GM19351 (cell line): ENCODE measurements around the gene LAMTOR3.
A peak's percentile ranks its signal among the peaks of the same experiment; 100 is the strongest.

ENCODE experiments used
- ATAC-seq: cut with Tn5 transposase; IDR thresholded peaks from one replicate; pipeline ENCODE4 v1.9.1; 2021; ENCODE audit warnings: mild to moderate bottlenecking, moderate library complexity; ENCODE audit not compliant: unreplicated experiment

The LAMTOR3 gene, protein sequence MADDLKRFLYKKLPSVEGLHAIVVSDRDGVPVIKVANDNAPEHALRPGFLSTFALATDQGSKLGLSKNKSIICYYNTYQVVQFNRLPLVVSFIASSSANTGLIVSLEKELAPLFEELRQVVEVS

DNA sequence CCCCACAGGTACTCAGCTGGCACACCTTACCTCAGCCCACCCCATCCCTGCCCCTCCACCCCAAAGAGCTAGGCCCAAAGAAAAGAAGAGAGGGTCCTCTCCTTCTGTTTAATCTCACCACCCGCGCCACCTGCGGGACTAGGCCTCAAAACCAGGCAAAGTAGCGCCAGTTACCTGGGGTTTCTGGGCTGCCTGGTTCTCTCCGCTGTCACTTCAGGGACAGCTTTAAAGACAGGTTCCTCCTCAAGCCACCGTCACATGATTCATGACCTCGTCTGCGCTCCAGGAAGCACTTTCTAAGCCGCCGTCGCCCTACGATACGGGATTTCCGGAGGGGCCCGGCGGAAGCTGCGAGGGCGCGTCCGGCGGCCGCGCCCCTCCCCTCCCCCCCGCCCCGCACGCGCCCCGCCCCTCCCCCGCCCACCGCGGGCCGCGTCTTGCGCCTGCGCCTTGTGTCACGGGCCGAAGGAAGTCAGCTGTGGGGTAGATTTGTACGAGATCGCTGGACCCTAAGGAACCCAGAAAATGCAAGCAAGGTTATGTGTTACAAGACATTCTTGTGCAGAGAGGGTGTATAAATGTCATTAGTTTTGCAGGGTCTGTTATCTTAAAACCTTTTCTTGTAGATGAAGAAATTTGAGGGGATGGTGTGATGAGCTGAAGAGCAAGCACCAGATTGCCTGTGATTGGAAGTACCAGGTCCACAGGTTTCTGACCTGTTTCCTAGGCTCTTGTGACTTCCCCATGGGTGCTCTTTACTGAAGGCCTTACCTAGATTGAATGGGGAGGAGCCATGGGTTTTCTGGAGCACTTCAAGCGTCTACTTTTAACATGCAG, at the start of gene LAMTOR3:
LAMTOR3 (minus strand) TSS at position 267 of the 837 bp plus-strand sequence. CDS start 464 bp downstream, outside the sequence.
- peak; percentile 99 for ATAC-seq

DNA sequence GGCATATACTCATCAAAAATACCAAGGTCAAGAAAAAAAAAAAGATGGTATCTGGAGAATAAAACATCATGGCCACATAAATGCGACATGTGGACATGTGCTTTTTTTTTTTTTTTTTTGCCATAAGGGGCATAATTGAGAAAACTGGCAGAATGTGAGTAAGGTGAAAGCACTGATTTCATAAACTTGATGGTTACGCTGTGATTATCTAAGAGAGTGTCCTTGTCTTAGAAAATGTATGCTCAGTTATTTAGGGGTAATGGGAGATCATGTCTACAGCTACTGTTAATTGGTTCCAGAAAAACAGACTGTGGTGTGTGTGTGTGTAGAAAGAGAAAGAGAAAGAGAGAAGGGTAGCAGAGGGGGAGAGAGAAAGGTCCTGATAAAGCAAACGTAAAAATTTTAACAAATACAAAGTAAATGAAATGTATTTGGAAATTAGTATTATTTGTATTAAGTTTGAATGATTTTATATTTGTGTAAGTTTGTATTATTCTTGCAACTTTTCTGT, 44.1 kb upstream of the LAMTOR3 start:
- no peak for ATAC-seq

DNA sequence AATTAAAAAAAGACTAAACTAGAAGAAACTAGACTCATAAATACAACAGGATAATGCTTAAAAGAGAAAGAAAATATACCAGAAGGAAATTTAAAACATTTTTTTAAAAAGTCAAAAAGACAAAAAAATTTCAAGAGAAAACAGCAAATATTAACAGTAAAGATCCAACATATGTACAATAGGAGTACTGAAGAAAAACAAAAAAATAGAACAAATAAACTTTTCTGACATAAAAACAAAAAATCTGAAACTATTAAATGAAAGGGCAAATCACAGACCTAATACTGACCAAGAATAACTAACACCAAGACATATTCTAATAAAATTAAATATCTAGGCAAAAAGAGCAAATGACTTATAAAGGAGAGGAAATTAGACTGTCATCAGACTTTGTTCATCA, 40.7 kb upstream of the LAMTOR3 start:
- ATAC-seq: no peak

GRCh38 chr4:99927566-99927965, 33.3 kb upstream of the LAMTOR3 start:
- no peak for ATAC-seq

GRCh38 chr4:99921174-99921573, 26.9 kb upstream of the LAMTOR3 start:
- ATAC-seq: no peak

DNA sequence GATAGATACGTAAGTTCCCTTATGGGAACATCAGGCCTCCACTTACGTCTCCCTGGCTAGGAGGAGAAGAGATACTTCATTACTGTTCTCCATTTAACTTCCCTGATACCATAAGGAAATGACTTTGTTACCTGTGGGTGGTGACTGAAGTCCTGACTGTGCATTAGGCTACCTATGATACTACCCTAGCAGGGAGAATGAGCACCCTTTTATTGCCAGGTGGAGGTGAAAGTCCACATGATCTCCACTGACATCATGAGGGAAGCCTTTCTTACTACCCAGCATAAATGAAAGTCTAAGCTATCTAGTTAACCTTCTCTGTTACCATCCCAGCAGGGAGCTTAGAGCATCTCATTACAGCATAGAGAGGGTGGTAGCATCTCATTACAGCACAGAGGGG, 24.4 kb upstream of the LAMTOR3 start:
- ATAC-seq: no peak

- ATAC-seq: no peak
Measured at GRCh38 chr4:99917575-99917974, 23.3 kb upstream of the LAMTOR3 start.

GRCh38 chr4:99915449-99915848, 21.2 kb upstream of the LAMTOR3 start:
- no peak for ATAC-seq

GRCh38 chr4:99894998-99895397, 771 bp upstream of the LAMTOR3 start:
- ATAC-seq: no peak

- ATAC-seq: no peak
Measured at GRCh38 chr4:99893839-99894160, 427 bp downstream of the LAMTOR3 start.

- ATAC-seq: no peak
Measured at GRCh38 chr4:99893029-99893428, 1.2 kb downstream of the LAMTOR3 start.

DNA sequence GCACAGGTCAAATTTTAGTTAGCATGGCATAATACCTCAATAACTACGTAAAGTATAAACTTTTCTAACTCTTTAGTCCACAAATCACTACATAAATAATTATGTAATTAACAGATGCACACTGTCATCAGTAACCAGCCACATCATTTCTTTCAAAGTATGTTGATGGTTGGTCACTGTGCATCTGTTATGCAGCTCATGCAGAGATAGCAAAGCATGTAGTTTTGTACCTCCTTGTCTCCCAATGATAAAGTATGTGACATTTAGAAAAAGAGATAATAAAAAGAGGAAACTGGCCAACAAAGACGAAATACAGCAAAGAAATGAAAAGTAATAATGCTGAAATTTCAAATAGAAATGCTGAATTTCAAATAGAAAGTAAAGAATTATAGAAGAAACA, 2.9 kb downstream of the LAMTOR3 start:
- no peak for ATAC-seq

DNA sequence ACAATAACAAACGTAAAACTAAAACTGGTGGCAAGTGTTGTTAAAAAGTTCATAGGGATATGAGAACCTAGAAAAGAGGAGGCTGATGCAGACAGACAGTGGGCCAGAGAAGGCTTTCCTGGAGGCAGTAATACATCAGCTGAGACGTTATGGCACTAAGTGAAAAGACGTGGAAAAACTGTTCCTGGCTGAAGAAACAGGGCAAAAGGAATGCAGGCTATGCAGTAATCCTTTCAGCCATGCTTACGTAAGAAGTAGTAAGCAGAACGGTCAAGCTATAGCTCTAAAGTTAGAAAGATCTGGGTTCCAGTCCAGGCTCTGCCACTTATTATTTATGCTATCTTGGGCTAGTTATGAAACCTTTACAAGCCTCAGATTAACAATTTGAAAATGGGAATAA, 6.4 kb downstream of the LAMTOR3 start:
- no peak for ATAC-seq

GRCh38 chr4:99886146-99886545, 8.1 kb downstream of the LAMTOR3 start:
- ATAC-seq: no peak

DNA sequence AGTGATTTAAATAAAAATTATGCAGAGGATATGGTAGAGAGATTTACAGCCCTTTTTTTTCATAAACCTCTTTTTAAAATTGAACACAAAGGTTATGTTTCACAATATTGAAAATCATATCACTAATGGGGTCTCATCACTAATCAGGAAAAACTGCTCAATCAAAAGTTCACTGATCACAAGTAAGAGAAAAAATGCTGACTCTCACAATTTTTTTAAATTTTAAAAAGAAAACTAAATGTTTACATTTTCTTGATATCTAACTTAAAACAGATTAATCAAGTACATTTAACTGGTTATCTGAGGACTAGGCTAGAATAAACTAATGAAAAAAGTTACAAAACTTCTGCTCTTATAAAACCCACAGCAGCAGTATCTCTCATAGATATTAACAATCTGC, 8.5 kb downstream of the LAMTOR3 start:
- no peak for ATAC-seq

DNA sequence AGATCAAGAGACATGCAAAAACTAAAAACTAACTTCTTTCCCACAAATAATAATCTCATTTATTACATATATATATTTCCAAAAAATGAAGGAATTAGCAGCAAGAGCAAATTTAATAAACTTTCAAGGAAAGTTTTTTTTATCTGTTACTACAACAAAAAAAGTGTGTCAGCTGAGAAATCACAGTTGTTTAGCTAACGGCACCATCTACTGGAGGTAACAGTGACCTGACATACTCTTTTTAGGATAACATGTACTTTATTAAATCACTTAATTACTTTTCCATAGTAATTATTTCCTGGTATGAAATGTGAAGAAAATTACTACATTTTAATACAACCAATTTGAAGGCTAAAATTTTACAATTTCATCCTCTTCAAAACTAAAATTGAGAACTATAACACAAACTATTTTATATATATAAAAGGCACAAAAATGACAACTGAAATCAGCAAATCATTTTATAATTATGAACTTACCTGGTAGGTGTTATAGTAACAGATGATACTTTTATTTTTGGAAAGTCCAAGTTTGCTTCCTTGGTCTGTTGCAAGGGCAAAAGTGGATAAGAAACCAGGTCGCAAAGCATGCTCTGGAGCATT, 9.1 kb downstream of the LAMTOR3 start:
- ATAC-seq: peak; percentile 64

DNA sequence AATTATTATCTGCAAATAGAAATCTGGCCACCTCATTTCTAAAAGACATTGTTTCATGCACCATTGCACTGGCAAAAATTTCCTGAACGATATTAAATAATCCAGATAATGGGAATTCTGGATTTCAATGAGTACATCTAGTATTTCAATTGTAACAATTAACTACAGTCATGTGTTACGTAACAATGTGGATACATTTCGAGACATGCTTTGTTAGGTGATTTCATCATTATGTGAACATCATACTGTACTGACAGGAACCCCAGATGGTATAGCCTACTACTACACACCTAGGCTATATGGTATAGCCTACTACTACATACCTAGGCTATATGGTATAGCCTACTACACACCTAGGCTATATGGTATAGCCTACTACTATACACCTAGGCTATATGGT, 14.8 kb downstream of the LAMTOR3 start:
- no peak for ATAC-seq

- ATAC-seq: no peak
Measured at GRCh38 chr4:99878604-99879003, 15.6 kb downstream of the LAMTOR3 start.

GRCh38 chr4:99876946-99877345, 17.3 kb downstream of the LAMTOR3 start:
- ATAC-seq: no peak

GRCh38 chr4:99875071-99875470, 19.2 kb downstream of the LAMTOR3 start:
- no peak for ATAC-seq

GRCh38 chr4:99872570-99872969, 21.7 kb downstream of the LAMTOR3 start:
- no peak for ATAC-seq

DNA sequence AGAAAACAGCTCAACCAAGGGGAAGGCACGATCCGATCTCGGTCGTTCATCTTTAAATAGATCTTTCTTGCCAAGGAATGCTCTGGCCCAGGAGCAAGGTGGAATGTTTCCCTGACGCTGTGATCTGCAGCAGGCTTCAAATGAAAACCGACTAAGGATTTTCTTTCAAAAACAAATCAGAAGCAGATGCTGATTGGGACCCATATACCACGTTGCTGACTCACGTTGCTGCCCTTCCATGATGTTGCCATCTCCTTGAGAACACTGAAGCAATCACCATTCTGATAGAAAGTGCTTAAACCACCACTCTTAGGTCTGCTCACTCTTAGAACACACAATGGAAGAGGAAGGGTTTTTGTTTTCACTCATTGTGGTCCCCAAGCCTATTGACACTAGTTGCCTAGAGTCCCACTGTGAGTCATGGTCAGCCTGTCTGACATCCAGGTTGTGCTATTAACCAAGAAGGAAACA, 26.1 kb downstream of the LAMTOR3 start:
- ATAC-seq: no peak
